Tibial nerve (tissue), 4 donors: Measurements from ENCODE around the gene PRMT6. TPM values are rescaled to one million over a fixed set of nuclear protein-coding genes. Genes with fewer than 3 reads are reported as not detected.

Experiments
- DNase-seq, 2 donors: peaks; one replicate each; pipeline ENCODE4 v3.0.0-alpha.2; 2019; ENCODE audit warnings: low spot score in 2 of 2
- H3K27ac ChIP-seq, 4 donors: fragments of 200-600 bp; sonication (generic) in 3 of 4; one replicate each; pipeline ENCODE4 v1.5.1; 2017 to 2019; ENCODE audit warnings: mild to moderate bottlenecking in 1 of 4
- H3K27me3 ChIP-seq, 2 donors: fragments of 200-600 bp; sonication (generic) in 1 of 2; one replicate each; pipeline versions ENCODE4 v1.5.1 to v1.6.0; 2017 to 2019
- H3K36me3 ChIP-seq, 3 donors: fragments of 200-600 bp; sonication (generic); one replicate each; pipeline ENCODE4 v1.5.1; 2018 to 2019
- H3K4me1 ChIP-seq, 4 donors: fragments of 200-600 bp; sonication (generic) in 3 of 4; one replicate each; pipeline ENCODE4 v1.5.1; 2017 to 2019
- H3K4me3 ChIP-seq, 4 donors: fragments of 200-600 bp; sonication (generic) in 3 of 4; one replicate each; pipeline ENCODE4 v1.5.1; 2017 to 2019; ENCODE audit warnings: mild to moderate bottlenecking in 1 of 4, moderate library complexity in 1 of 4
- H3K9me3 ChIP-seq, 4 donors: fragments of 200-600 bp; sonication (generic) in 3 of 4; one replicate each; pipeline ENCODE4 v1.5.1; 2017 to 2019
- EP300 ChIP-seq, 2 donors: sonication (generic); formaldehyde crosslinking; IDR thresholded peaks; one replicate each; pipeline ENCODE4 v1.6.1; 2017; ENCODE audit warnings: antibody characterized with exemption in 2 of 2, mild to moderate bottlenecking in 1 of 2
- POLR2A ChIP-seq, 2 donors: fragments of 450-650 bp; IDR thresholded peaks; one replicate each; pipeline ENCODE4 v1.6.1; 2017; ENCODE audit warnings: antibody characterized with exemption in 2 of 2, mild to moderate bottlenecking in 2 of 2, moderate library complexity in 2 of 2
- WGBS, 2 donors: methylation state at CpG; one replicate each; pipeline ENCODE4 v1.1.5; 2018; 5-methylcytosine and 5-hydroxymethylcytosine counted together
- total RNA-seq, 4 donors: library from RNA; depleted of rRNA; stranded (reverse); fragments of >200 nt; gene quantifications; one replicate each; pipeline ENCODE4 v1.1.0, GENCODE V29; 2016
- TF ChIP-seq, protein P1 (sequence below), 5 experiments: fragments of 200-600 bp in 3 of 5; fragments of 450-650 bp in 2 of 5; sonication (generic) in 3 of 5; IDR thresholded peaks; one replicate each; pipeline ENCODE4 v1.5.1; 2016 to 2019; ENCODE audit warnings: antibody characterized with exemption in 5 of 5, mild to moderate bottlenecking in 3 of 5, moderate library complexity in 2 of 5

PRMT6 gene
- total RNA-seq, 4 donors from 2014 or later, result 9.8 to 14.4 (median 13.6) TPM

DNA sequence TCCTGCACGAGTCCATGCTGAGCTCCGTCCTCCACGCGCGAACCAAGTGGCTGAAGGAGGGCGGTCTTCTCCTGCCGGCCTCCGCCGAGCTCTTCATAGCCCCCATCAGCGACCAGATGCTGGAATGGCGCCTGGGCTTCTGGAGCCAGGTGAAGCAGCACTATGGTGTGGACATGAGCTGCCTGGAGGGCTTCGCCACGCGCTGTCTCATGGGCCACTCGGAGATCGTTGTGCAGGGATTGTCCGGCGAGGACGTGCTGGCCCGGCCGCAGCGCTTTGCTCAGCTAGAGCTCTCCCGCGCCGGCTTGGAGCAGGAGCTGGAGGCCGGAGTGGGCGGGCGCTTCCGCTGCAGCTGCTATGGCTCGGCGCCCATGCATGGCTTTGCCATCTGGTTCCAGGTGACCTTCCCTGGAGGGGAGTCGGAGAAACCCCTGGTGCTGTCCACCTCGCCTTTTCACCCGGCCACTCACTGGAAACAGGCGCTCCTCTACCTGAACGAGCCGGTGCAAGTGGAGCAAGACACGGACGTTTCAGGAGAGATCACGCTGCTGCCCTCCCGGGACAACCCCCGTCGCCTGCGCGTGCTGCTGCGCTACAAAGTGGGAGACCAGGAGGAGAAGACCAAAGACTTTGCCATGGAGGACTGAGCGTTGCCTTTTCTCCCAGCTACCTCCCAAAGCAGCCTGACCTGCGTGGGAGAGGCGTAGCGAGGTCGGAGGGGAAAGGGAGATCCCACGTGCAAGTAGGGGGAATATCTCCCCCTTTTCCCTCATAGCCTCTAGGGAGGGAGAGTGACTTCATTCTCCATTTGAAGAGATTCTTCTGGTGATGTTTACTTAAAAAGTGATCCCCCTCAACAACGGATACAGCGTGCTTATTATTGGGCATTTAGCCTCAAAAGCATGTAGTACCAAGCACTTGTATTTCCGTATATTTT is 991 bp downstream of the PRMT6 start:
- DNase-seq, result peak; percentile 35 to 37
- WGBS, 2 donors, result 4 to 7% methylated on average over 34 to 51 of the region's 55 CpGs
- H3K36me3 ChIP-seq, result peaks cover 0 to 18% (median 0%) of the 10 kb centered on the region in 3 donors
- no peaks in the 10 kb centered on the region for H3K9me3 ChIP-seq
- peak overlapping the region; percentile 51 to 99 (median 84) for H3K4me3 ChIP-seq
- H3K27ac ChIP-seq, result peak overlapping the region; percentile 60 to 91 (median 82)
- TF ChIP-seq POLR2A (IDR thresholded peaks at IDR 0.05) (no peak), EP300 (IDR thresholded peaks at IDR 0.05) (no peak)
- TF ChIP-seq, protein P1, sequence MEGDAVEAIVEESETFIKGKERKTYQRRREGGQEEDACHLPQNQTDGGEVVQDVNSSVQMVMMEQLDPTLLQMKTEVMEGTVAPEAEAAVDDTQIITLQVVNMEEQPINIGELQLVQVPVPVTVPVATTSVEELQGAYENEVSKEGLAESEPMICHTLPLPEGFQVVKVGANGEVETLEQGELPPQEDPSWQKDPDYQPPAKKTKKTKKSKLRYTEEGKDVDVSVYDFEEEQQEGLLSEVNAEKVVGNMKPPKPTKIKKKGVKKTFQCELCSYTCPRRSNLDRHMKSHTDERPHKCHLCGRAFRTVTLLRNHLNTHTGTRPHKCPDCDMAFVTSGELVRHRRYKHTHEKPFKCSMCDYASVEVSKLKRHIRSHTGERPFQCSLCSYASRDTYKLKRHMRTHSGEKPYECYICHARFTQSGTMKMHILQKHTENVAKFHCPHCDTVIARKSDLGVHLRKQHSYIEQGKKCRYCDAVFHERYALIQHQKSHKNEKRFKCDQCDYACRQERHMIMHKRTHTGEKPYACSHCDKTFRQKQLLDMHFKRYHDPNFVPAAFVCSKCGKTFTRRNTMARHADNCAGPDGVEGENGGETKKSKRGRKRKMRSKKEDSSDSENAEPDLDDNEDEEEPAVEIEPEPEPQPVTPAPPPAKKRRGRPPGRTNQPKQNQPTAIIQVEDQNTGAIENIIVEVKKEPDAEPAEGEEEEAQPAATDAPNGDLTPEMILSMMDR (IDR thresholded peaks at IDR 0.05), result no peak
- H3K27me3 ChIP-seq, result no peaks in the 10 kb centered on the region
- H3K4me1 ChIP-seq, result peaks cover 0 to 22% (median 12%) of the 10 kb centered on the region in 4 donors

GRCh38 chr1:107058245-107059032 is 2.0 kb downstream of the PRMT6 start:
- Histone ChIP-seq H3K27ac (peak overlapping the region in 3 of 4 donors; percentile 79 to 91 (median 84)), H3K27me3 (no peaks in the 10 kb centered on the region), H3K36me3 (peaks cover 0 to 18% (median 0%) of the 10 kb centered on the region in 3 donors), H3K4me3 (no peak overlapping the region), H3K4me1 (peaks cover 0 to 22% (median 12%) of the 10 kb centered on the region in 4 donors), H3K9me3 (no peaks in the 10 kb centered on the region)
- DNase-seq, result no peak
- TF ChIP-seq EP300 (IDR thresholded peaks at IDR 0.05) (no peak), POLR2A (IDR thresholded peaks at IDR 0.05) (no peak)
- TF ChIP-seq, protein P1 (IDR thresholded peaks at IDR 0.05), result no peak
- 58 to 62% methylated on average over 4 of the region's 4 CpGs for WGBS, 2 donors

DNA sequence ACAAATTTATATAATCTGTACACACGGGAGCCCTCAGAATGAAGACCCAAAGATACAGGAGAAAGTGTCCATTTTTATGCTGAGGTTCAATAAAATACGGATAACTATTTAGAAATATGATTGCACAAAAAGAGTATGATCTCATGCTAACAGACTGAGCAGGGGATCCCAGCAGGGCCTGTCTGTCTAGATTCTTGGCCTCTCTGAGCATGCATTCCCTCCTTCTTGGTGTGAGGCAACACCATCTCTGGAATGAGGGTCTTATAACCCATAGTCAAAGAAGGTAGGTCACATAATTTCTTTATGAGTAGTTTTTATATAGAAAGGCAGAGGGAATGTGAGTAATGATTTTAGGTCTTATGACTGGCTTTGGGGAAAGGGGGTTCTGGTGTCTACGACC is 5.4 kb downstream of the PRMT6 start:
- Histone ChIP-seq H3K27me3 (no peaks in the 10 kb centered on the region), H3K9me3 (no peaks in the 10 kb centered on the region), H3K4me1 (peaks cover 0 to 18% (median 9%) of the 10 kb centered on the region in 4 donors), H3K36me3 (peaks cover 0 to 18% (median 0%) of the 10 kb centered on the region in 3 donors), H3K27ac (no peak overlapping the region), H3K4me3 (no peak overlapping the region)
- no peak for TF ChIP-seq POLR2A (IDR thresholded peaks at IDR 0.05)
- TF ChIP-seq, protein P1 (IDR thresholded peaks at IDR 0.05), result no peak
- TF ChIP-seq EP300 (IDR thresholded peaks at IDR 0.05), result no peak
- 84 to 90% methylated on average over 3 of the region's 3 CpGs for WGBS, 2 donors
- DNase-seq, result no peak

DNA sequence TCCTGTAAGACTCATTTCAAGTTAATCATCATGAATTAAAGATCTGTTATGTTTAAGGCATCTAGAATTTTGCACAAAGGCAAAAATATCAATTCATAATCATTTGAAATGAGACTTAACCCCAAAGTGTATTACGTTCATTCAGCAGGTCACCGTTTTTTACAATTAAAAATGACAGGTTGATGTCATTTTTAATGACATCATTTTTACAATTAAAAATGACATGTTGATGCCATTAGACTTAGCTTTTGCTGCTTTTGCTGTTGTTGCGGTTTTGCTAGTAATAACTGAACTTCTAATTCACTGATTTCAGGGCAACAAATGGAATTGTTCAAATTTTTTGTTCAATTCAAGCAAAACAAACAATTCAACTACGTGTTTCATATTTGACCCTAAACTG is 17.0 kb downstream of the PRMT6 start:
- H3K27ac ChIP-seq, result no peak overlapping the region
- H3K36me3 ChIP-seq, result no peaks in the 10 kb centered on the region
- no peak for TF ChIP-seq POLR2A (IDR thresholded peaks at IDR 0.05)
- WGBS, 2 donors, result 78 to 80% methylated on average over 4 of the region's 4 CpGs
- no peaks in the 10 kb centered on the region for H3K4me1 ChIP-seq
- H3K4me3 ChIP-seq, result no peak overlapping the region
- DNase-seq, result no peak
- no peaks in the 10 kb centered on the region for H3K27me3 ChIP-seq
- H3K9me3 ChIP-seq, result no peaks in the 10 kb centered on the region

DNA sequence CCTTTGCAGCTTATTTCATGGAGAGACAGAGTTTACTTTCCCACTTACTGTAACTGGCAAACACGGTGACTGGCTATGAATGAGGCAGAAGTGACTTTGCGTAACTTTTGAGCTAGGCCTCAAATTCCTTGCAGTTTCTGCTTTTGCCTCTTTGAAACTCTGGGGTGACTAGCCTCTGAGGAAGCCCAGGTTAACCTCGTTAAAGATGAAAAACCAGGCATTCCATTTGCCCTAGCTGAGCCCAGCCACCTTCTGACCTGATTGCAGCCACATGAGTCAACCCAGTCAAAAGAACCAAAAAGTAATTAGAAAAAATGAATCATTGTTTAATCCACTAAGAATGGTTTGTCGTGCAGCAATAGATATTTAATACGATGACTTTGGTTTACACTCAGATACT is 20.4 kb downstream of the PRMT6 start:
- Histone ChIP-seq H3K27ac (no peak overlapping the region), H3K36me3 (no peaks in the 10 kb centered on the region), H3K9me3 (no peaks in the 10 kb centered on the region), H3K4me3 (no peak overlapping the region), H3K4me1 (no peaks in the 10 kb centered on the region), H3K27me3 (no peaks in the 10 kb centered on the region)
- TF ChIP-seq POLR2A (IDR thresholded peaks at IDR 0.05) (no peak), EP300 (IDR thresholded peaks at IDR 0.05) (no peak)
- TF ChIP-seq, protein P1 (IDR thresholded peaks at IDR 0.05), result no peak
- DNase-seq, result no peak
- WGBS, 2 donors, result 76 to 79% methylated on average over 5 of the region's 5 CpGs
